HG03159 (cell line): ENCODE measurements around the gene GPC5.

Experiments
- ATAC-seq: cut with Tn5 transposase; IDR thresholded peaks from one replicate; pipeline ENCODE4 v1.9.1; 2021; ENCODE audit warnings: mild to moderate bottlenecking, moderate library complexity; ENCODE audit not compliant: unreplicated experiment

Gene GPC5

DNA sequence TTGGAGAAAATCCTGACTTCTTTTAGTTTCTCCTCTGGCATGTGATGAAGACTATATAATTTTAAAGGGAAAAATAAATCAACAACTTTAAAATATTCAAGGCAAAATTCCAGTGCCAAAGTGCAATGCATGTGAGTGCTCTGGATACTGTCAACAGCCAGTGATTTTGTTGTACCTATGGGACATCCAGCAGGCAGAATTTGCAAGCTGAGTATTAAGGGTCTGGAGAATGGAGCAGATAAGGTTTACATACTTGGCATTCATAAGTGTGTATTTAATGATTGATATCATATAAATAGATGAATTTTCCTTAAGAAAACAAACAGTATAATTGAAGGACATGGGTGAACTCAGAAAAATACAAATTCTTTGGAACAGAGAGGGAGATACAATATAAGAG, 703.4 kb downstream of the GPC5 start:
- ATAC-seq: no peak

DNA sequence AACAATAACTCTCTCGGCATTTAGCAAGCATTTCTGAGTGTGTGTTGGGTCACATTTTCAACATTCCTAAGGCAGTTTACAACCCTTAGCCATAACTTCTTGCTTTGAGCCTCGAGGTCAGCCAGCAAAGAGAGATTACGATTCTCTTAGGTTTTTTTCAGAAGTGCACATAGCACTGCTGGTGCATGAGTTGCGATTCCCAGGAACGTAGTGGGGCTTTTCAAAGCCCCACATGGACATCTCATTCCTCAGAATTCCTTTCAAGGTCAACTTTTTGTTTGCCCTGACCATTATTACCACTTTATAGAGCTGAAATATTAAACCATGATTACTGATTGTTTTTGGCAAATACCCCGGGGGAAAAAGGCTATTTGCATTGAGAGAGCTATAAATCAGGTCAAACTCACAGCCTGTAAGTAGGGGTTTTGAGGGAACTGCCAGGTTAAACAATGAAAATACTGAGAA, 705.3 kb downstream of the GPC5 start:
- ATAC-seq: no peak

DNA sequence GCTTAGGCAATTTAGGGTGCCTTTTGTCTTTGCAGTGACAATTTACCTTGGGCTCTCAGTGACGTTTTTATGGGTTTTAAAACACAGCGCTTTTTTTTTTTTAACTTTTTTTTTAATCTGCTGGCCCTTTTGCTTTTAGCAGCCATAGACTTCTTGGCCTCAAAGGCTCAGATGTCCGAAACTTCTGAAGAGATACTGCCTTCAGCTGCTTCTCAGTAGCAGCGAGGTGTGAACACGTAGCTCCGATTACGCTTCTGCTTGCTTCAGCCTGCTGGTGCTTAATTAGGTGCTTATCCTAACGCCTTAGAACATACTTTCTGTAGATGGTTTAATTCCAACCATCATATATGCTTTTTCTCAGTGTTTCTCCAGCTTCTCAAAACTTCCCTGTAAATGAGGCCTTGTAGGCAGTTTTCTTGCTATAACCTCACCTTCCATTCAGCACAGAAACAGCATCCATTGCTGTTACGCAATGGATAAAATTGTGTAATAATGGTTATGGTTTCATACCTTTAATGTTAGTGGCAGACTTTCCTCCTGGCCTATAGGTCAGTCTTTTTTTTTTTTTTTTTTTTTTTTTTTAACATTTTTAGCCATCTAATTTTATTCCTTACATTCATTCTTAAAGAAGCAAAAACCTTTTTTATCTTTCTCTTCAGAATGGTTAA, 723.9 kb downstream of the GPC5 start:
- no peak for ATAC-seq

DNA sequence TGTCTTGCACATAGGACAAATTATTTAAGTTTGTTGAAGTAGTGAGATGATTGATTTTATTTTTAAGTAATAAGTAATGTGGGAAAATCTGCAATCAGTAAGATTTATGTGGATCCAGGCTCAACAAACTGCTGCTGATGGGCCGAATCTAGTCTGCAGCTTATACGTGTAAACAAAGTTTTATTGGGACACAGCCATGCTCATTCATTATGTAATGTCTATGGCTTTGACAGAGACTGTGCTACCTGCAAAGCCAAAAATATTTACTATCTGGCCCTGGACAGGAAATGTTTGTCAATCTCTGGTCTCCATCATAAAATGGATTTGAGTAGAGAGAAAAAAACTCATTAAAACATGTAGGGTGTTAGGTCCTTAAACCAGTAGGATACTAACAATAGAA, 728.0 kb downstream of the GPC5 start:
- ATAC-seq: no peak

DNA sequence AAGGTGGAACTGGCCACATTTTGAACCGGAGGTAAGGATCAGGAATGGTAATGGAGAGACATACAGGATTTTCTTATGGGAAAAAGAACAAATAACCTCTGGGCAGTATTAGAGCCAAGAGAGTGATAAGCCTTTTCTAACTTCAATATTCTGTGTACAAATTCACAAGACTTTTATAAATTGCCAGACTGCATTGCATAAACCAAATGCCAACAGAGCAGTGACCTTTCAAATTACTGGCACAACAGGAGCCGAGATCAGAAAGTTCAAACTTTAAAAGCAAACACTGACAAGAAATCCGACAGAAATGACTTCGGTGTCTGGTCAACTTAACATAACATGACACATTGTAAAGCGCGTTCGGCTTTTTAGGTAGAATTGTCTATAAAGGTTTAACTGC, 737.1 kb downstream of the GPC5 start:
- ATAC-seq: no peak

DNA sequence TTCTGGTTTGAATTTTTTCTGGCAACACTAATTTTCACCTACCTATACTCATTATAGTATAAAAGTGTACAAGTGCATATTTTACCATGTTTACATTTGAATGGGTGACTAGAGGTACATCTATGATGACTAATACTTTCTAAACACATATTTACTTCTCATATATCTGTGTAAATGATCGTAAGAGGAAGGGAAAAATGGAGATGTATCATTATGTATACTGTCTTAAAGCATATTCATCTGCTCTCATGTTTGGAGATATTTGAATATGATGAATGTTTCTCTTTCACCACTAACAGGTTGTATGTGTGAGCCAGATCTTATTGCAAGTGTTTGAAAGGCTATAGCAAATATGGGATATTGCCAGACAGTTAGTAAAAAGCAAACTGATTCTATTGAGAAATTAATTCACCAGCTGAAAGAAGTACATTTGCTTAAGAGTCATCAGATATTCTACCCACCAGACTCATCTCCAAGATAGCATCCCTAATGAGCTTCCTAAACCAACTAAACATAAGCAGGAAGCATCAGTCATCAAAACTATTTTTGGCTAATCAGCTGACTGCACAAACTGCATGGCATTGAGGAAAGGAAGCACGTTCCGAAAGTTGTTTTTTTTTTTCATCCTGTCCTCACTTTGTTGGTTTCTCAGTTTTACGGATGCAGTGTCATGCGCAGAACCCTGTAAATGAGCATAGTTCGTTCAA, 738.2 kb downstream of the GPC5 start:
- ATAC-seq: no peak

DNA sequence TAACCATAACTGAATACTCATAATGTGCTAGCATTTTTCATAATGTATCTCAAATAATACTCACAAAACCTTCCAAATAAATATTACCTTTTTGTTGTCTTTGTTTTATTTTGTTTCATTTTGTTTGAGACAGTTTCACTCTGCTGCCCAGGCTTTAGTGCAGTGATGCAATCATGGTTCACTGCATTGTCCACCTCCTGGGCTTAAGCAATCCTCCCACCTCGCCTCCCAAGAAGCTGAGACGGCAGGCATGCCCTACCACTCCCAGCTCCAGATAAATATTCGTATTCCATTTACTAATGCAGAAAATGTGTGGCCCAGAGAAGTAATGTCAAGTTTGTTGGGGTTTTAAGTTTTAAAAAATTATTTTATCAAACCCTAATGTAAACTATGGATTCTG, 739.1 kb downstream of the GPC5 start:
- no peak for ATAC-seq

DNA sequence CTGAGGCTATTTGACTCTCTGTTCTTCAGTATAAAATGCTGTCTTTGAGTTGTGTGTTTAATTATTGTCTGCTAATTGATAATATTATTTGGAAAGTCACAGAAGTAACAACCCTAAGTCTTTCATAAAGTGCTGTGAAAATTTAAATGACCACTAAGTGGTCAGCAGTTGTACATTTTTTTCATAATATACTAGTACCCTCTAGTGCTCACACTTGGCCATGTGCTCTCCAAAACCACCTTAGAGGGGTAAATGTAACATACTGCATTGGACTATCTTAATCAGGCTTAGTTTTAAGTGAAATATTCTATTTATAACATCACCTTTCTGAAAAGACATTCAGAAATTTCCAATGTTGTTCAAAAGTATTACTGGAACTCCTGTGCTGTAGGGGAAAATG, 745.3 kb downstream of the GPC5 start:
- ATAC-seq: no peak

DNA sequence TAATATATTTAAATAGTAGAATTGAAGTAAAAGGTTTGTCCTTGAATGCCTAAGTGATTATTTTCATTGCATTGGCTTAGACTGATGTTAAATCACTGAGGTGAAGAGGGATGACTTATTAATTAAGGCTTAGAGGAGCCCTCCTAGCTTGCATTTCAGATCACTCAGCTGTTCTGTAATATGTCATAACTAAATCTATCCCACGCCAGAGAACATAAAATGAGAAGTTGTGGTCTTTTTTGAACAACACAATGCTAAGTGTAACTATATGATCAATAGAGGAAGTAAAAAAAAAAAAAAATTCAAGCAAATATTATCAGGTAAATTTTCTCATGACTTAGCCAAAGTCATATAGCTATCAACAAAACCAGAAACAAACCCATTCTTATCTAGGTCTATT, 752.2 kb downstream of the GPC5 start:
- ATAC-seq: no peak

DNA sequence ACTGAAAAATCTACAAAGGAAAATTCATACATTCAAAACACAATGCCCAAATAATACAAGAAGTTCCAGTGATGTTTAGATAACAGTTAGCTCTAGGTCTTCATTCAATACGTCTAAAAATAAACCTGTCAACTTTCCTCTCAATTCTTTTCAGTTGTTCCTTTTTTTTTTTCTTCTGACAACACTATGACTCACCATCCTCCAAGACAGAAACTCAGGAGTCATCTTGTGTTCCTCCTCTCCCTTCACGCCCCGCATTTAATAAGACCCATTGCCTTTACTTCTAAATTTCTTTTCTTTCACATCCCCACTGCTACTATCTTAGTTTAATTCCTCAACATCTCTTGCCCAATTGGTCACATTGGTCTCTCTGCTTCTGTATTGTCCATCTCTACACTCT, 759.9 kb downstream of the GPC5 start:
- ATAC-seq: no peak

DNA sequence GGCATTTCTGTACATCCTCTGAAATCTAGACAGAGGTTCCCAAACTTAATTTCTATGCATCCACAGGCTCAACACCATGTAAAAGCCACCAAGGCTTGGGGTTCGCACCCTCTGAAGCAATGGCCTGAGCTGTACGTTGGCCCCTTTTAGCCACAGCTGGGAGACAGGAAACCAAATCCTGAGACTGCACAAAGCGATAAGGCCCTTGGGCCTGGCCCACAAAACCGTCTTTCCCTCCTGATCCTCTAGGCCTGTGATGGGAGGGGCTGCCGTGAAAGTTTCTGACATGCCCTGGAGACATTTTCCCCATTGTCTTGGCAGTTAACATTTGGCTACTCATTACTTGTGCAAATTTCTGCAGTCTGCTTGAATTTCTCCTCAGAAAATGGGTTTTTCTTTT, 766.4 kb downstream of the GPC5 start:
- ATAC-seq: no peak

DNA sequence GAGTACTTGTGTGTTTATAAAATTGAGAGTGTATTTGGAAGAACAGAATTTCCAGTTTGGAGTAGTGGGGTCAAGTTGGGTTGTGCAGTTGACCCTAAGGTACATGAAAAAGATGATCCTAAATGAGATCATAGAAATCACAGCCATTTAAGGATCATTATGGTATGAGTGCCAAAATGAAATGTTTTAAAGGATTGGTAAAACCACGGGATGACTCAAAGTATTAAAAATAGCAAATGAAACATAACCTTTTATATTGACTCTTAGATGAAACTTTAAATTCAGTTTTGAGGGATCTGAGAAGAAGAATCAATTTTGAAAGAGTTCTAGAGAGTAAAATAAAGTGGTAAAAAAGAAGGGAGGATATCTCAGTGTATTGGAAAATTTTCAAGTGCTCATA, 773.8 kb downstream of the GPC5 start:
- ATAC-seq: no peak

DNA sequence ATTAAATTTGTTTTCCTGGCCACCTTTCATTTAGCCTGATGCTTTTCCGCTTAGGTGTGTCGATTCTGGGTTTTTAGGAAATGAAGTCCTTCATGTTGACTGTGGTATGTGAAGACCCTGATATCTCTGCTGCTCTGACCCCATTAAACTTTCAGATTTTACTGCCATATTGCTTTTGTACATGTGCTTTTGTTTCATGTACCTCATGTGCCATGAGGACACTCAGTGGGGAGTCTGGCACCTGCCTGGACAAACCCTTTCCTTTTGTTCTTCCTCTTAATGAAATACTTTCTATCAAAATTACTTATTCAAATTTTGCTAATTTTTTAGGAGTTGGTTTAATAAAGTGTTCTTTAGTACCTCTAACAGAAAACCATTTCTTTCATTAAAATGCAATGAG, 774.8 kb downstream of the GPC5 start:
- ATAC-seq: no peak

DNA sequence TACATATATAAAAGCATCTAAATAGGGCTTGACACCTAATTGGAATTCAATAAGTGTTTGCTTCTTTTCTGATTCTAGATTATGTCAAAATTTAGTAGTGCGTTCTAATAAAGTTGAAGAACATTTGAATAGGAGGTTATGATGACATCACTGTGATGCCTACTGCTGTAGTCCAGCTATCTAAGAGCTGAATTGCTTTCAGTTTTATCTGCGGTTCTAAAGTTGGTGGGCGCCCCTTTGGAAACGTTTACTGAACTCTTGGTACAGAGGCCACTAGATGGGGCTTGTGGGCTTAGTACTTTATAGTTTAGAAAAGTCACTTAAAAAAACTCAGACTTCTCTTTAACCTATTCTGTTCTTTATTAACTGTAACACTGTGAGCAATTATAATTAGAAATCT, 776.9 kb downstream of the GPC5 start:
- ATAC-seq: peak; percentile 47

DNA sequence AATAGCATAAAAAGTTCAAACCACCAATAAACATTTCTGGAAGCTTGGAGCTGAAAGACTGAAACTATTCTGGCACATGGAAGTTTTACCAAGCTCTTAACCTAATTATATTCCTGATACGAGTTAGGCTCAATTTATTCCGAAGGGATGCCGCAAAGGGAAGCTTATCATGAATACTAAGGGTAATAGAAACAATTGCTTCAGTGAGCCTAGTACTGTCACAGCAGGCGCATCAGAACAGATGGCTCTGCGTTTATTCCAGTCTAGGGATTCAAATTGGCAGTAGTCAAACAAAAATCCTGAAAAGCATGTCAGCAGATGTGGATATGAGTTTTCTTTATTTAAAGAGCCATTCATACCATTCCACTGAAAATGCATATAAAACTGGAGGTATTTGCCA, 779.5 kb downstream of the GPC5 start:
- ATAC-seq: no peak

DNA sequence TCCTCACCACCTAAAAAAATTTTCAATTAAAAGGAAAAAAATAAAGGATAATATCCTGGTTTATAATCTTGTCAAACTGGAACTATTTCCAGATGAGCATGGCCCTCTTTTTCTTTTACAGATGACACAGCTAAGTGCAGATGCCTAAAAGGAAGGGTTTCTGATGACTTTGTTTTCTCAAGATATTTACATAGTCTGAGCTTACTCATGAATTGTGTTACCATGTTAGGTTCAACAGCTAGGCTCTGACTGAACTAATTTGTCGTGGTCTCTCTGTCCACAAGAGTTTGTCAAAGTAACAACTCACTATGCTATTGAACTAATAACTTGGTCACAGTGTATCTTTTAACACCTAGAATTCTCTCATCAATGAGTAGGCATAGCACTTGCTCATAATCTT, 780.8 kb downstream of the GPC5 start:
- no peak for ATAC-seq

DNA sequence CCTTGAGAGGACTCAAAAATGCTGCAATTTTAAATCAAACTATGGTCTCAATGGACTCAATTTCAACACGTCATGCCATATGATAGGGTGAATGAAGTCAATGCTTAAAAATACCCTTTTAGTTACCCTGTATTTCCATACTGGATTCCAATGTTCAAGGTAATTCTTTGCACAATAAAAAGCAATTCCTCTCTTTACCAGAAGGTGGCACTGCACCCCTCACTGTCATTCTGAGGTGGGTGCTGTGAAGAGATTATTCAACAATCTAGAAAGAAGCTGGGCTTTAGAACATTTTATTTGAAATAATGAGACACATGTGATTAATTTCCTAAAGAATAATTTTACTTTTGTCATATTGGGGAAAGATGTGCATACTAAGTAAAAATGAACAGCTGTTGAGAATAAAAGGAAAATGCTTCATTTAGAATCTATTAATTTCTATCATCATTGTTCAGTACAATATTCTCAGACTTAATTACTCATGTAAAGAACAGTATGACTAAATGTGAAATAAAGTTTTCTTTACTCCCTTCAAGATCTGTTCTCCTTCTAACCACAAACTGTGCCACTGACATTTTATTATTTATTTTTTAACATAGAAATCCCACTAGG, 789.1 kb downstream of the GPC5 start:
- ATAC-seq: no peak

DNA sequence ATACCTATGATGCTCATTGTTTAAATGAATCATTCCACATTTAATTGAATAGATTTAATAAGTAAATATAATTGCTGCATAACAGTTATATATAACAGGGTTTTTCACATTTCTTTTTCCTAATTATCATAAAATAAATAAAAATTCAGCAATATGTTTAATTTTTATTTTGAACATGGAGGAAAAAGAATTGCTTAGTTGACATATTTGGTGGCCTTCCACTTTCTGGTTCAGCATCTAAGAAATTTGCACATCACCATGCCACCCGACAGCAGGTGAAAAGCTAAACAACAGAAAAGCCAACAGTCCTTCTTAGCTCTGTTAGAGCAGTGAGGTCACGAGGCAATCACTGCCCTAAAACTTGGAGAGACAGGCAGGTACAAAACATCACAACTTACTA, 790.2 kb downstream of the GPC5 start:
- no peak for ATAC-seq

DNA sequence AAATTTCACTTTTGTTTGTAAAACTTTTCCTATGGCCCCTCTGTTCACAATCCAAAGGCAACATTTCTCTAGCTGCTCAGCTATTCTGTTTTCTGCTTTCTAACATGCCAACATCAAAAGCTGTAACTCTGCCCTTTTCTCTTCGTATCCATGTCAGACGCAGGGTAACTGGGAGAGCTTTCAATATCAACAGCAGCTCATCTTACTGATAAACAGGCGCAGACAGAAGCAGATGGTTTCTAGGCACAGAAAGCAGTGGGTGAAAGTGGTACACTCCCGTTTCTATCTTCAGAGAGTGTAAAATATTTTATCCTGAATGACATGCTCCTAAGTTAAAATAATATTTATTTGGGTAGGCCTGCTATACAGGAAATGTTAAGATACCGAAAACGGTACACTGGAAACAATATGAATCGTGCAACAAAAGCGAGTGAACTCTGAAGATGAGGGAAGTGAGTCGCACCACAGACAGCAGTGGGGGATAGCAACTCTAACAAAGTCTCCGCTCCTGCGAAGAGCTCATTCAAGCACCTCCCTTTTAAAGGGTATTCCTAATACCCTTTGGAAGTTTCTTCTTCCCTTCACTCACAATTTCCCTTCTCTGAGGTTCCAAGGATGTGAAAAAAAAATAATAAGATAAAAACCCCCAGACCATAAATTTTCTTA, 798.3 kb downstream of the GPC5 start:
- ATAC-seq: no peak

DNA sequence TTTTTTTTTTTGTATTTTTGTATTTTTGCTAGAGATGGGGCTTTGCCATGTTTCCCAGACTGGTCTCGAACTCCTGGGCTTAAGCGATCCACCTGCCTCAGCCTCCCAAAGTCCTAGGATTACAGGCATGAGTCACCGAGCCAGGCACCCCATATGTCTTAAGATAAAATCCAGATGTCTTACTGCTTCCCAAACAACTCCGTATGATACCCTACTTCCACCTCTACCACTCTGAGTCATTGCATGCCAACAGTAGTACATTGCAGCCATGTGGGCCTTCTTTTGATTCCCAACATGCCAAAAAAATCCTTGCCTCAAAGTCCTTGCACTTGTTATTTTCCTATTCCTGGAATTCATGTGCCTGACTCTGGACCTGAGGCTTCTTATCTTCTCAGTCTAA, 799.2 kb downstream of the GPC5 start:
- ATAC-seq: no peak

DNA sequence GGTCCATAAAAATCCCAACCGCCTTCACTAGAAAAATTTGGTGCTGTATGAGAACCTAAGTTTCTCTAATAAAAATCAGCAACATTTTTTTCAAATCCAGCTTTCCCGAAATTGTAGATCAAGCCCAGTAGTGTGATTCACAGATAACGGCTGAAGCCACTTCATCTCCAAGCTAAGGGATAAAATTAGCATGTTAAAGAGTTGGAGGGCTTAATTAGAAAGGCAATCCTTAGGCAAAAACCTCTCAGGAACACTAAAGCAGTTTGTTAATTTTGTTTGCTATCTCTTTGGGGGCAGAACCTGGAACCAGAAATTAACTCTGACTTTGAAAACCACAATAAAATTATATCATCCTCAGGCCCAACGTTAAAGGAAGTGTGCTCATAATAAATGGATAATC, 820.2 kb downstream of the GPC5 start:
- no peak for ATAC-seq

DNA sequence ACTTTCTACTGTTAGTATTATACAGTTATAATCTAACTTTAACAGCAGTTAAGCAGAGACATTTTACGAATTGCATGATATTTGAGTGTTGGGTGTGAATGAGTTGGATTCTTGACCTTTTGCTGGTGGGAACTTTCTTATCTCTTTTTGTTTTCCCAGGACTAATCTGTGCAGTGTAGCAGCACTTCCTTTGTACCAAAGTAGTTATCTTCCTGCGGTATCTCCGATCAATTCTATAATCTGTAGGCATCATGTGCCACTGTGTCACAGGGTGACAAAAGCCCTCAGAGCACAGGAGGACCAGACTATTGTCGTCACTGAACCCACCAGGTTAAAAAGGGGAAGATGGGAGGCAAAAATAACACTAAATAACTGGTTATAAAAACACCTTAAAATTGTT, 823.5 kb downstream of the GPC5 start:
- no peak for ATAC-seq
